ENCODE data around the gene ALKBH3.

The ALKBH3 gene

DNA sequence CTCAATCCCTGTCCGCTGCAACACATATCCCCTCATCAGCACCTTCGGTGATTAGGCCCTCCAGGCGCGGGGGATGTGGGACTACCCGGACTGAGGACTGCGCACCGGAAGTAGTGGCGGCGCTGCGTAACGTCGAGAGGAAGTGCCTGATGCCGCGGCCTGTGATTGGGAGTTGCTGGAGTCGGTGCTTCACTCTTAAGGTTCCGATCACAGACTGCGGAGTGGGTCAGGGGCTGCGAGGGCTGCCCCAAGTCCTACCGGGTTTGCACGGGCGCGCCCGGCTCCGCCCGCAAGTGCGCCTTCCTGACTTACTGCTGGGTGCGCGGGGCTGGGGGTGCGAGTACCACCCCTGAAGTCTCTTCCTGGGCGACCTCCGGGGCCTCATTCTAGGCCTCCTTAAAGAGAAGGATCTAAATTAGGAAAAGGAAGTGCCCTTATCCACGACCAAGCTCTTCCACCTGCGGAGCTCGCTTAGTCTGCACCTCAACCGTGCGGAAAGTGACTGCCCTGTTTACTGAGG is at the start of gene ALKBH3:
ALKBH3 (plus strand) TSS at position 192 of the 520 bp plus-strand sequence. CDS start 1,822 bp downstream, outside the sequence.
- DNase-seq = peak; percentile 96

DNA sequence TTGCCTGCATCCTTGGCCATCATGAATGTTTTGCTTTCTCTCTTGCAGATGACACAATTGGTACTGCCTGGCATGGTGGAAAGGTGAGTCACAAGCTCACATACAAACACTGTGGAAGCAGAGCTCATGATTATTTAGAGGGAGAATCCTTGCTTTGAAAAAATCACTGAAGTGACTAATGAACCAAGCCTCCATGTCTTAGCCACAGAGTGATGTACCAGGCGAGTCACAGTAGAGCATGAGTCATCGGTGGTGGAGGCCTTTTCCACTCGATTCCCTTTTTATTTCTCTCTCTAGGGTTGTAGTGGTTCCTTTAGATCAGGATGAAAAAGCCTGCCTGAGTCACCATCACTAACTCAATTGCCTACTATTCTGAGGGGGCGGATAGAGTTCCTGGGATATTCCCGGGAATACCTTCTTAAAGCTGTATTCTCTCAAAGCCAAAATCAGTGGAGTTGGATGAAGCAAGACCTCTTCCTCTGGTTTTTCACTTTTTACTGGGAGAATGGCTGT is 49.6 kb upstream of the ALKBH3 start:
- peak; percentile 80 for DNase-seq

DNA sequence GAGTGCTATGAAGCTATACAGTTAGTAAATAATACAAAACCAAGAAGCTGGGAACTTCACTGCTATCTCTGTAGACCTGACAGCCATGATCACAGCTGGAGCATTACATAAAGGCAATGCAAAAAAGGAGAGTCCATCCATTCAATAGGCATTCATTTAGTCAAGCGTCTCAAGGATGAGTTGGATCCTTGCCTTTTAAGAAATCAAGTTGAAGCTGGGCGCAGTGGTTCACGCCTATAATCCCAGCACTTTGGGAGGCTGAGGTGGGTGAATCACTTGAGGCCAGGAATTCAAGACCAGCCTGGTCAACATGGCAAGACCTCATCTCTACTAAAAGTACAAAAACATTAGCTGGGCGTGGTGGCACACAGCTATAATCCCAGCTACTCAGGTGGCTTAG is 48.1 kb upstream of the ALKBH3 start:
- DNase-seq = no peak

GRCh38 chr11:43833657-43834073 is 47.0 kb upstream of the ALKBH3 start:
- DNase-seq = no peak

- no peak for DNase-seq
Observed at GRCh38 chr11:43834286-43834685, 46.3 kb upstream of the ALKBH3 start.

- DNase-seq = no peak
Observed at GRCh38 chr11:43835104-43835503, 45.5 kb upstream of the ALKBH3 start.

- no peak for DNase-seq
Observed at GRCh38 chr11:43837879-43838278, 42.8 kb upstream of the ALKBH3 start.

DNA sequence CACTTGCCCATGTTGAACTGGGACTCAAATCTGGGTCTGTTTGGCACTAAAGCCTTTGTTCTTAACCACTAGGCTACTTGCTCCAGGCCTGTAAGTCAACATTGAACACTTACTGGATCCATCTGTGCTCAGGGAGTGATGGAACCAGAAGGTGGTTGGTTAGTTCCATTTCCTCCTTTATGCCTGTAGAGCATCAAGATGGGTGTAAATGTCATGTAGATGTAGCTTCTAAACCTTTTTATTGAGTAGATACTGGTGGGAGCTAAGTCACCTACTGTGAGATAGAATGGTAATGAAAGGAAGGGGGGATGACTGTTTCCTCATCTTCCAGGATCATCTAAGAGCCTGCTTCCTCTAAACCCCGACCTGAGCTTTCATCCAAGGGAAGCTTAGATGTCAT is 38.6 kb upstream of the ALKBH3 start:
- DNase-seq = no peak

- no peak for DNase-seq
Observed at GRCh38 chr11:43845816-43846215, 34.8 kb upstream of the ALKBH3 start.

DNA sequence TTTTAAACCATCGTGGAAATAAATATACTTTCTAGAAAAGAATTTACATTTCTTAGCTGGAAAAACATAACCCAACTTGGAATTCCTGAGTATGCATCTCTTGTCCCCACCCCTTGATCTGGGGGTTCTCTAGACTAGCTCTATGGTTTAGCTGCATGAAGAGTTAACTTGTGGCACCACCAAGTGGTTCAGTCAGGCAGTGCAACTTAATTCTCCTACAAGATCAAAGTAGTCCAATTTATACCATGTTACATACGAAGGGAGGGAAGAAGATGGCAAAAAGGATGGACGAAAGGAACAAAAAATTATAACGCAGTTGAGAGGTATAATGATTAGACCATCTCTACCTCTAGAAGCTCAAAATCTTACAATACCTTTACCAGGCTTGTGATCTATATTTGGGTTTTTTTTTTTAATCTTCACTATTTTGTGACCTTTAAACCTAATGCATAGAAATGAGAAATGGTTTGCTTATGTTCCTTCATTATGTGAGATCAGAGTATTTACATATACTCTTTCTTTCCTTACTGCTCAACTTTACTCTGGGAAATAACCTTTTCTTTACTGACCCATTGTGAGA is 28.5 kb upstream of the ALKBH3 start:
- peak; percentile 80 for DNase-seq

- no peak for DNase-seq
Observed at GRCh38 chr11:43853781-43854180, 26.9 kb upstream of the ALKBH3 start.

- DNase-seq = no peak
Observed at GRCh38 chr11:43856993-43857392, 23.6 kb upstream of the ALKBH3 start.

- DNase-seq = no peak
Observed at GRCh38 chr11:43861141-43861540, 19.5 kb upstream of the ALKBH3 start.

DNA sequence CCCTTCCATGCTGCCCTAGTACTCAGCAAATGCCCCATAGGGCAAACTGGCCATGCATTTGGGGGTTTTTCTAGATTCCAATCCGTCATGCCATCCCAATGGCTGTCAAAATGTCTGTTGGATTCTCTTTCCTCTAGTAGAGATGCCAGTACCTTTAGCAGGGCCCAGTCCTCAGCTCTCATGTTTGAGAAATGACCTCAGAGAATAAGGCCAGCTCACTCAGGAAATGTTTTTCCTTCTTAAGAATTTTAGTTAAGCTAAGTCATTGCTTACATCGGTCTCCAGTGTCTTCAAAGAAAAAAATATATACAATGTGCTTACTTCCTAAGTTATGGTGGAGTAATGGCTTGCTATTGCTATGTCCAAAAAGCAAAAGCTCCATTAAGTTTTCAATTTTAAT is 14.1 kb upstream of the ALKBH3 start:
- DNase-seq = no peak

DNA sequence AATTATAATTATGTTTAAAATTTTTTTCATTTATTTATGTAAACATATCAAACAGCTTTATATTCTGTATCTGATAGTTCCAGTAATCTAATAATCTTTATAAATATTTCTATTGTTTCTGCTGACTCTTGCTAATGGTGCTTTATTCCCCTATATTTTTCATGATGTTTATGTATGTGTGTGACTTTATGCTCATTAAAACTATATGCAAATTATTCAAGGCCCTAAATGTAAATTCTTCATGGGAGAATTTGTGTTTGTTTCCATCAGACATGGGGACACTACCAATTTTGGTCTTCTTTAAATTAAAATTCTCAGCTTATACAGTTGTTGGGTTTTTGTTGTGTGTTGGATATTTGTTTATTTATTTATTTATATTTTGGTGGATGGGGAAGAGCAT is 13.7 kb upstream of the ALKBH3 start:
- DNase-seq = no peak

GRCh38 chr11:43868852-43869567 is 11.6 kb upstream of the ALKBH3 start:
- no peak for DNase-seq

DNA sequence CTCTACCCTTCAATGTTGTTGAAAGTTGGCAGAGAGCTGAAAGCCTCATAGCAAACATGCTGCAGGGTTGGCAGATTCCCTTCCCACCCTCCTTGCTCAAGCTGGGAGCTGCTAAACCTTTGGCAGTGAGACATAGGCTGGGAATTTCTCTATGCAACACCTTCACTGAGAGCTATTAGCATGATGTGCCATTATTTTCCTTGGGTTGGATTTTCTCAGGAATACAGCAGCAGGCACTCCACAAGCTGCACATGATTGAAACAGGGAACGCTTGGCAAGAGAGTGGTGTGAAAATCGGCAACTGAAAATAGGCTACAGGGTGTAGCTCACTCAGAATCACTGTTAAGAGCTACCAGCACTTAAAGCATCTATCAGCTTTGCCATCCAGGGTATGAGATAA is 9.6 kb upstream of the ALKBH3 start:
- no peak for DNase-seq

DNA sequence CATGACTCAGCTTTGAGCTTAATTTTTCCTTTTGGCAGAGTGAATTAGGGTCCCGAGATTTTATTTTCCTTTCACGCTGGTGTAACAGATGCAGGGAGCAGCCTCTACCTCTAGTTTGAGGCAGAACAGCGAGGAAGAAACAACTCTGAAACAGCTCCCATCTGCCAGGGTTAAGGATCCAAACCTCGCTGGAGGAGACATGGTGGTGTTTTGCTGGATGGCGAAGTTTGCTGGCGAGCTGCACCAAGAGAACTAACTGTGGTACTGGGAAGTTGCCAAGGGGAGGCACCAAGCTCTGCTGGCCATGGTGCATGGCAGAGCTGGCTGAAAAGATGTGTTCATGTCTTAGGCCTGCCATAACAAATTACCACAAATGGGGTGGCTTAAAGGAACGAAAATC is 7.6 kb upstream of the ALKBH3 start:
- DNase-seq = no peak

DNA sequence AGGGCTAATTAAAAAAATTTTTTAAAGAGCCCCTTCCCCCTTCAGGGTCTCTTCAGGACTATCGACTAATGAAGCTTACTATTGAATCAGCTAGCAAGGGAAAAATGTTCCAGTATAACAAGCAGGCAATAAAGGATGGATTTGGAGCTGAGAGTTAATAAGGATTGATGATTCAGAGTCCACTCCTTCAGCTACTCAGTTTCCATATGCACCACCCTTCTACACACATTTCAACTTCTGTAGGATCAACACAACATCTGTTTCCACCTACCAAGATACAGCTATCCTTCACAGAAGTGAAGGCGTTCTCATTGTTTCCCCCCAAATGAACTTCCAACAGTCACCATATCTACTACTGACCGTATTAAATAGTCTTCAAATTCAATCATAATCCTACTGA is 6.6 kb upstream of the ALKBH3 start:
- no peak for DNase-seq

- DNase-seq = no peak
Observed at GRCh38 chr11:43874738-43875137, 5.9 kb upstream of the ALKBH3 start.

GRCh38 chr11:43879789-43880639 is 617 bp upstream of the ALKBH3 start:
- no peak for DNase-seq

DNA sequence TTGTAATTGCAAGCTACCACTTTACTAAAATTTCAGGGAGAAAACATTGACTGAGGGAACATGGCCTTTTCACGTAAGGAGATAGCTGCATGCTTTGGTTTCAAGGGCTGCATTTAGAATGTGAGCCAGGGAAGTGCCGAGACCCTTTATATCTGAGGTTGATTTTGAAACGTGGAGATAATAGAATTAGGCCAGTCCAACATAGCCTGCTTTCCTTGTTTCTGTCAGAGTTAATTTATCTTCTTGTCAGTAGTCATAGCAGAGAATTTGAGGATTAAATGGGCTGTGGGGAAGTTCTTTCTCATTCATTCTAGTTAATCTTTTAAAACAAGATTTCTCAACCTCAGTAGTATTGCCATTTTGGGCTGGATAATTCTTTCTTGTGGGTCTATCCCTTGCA is 12.2 kb downstream of the ALKBH3 start:
- DNase-seq = no peak

GRCh38 chr11:43894546-43894945 is 13.9 kb downstream of the ALKBH3 start:
- DNase-seq = no peak

All from activated effector memory CD4-positive, alpha-beta T cell treated with anti-CD3 and anti-CD28 coated beads, Interleukin-2, amount 50 U/mL, for 16 hours (primary cell).